Activated naive CD4-positive, alpha-beta T cell treated with anti-CD3 and anti-CD28 coated beads, Interleukin-2, amount 50 U/mL, for 24 hours (primary cell): Measurements from ENCODE around the gene TPX2.
A peak's percentile ranks its signal among the peaks of the same experiment; 100 is the strongest.

Source experiments
- H3K27ac Mint-ChIP-seq: one replicate; pipeline ENCODE4 v1.8.0; 2021; ENCODE audit warnings: mild to moderate bottlenecking, mixed read lengths
- H3K27me3 Mint-ChIP-seq: one replicate; pipeline ENCODE4 v1.8.0; 2021; ENCODE audit warnings: mixed read lengths
- H3K36me3 Mint-ChIP-seq: one replicate; pipeline ENCODE4 v1.8.0; 2021; ENCODE audit warnings: mixed read lengths
- H3K4me1 Mint-ChIP-seq: one replicate; pipeline ENCODE4 v1.8.0; 2021; ENCODE audit warnings: mixed read lengths
- H3K4me3 Mint-ChIP-seq: one replicate; pipeline ENCODE4 v1.8.0; 2021; ENCODE audit warnings: mild to moderate bottlenecking, mixed read lengths
- H3K9me3 Mint-ChIP-seq: one replicate; pipeline ENCODE4 v1.8.0; 2021; ENCODE audit warnings: mixed read lengths

The TPX2 gene

DNA sequence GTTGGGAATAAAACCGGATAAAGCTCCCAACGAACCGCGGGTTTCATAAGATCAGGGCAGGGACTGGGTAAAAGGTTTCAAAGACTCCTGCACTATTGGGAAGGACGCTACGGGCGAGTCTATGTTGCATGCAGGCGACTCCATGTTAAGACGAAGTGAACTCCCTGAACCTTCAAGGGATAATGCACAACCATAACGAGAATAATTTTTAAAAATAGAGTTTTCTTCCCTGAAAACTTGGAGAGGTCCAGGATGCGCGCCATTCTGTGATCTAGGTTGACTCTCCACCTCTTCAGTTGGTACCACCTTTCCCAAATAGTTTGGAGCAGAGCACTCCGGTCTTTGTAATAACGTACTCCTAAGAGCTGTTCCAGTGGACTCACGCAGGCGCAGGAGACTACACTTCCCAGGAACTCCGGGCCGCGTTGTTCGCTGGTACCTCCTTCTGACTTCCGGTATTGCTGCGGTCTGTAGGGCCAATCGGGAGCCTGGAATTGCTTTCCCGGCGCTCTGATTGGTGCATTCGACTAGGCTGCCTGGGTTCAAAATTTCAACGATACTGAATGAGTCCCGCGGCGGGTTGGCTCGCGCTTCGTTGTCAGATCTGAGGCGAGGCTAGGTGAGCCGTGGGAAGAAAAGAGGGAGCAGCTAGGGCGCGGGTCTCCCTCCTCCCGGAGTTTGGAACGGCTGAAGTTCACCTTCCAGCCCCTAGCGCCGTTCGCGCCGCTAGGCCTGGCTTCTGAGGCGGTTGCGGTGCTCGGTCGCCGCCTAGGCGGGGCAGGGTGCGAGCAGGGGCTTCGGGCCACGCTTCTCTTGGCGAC lies at the start of gene TPX2:
Gene TPX2, plus strand, starts transcription at position 562 of the 821 bp plus-strand sequence. CDS start 18,187 bp downstream, outside the sequence.
- Mint-ChIP-seq H3K36me3 (no peaks in the 10 kb centered on the region), H3K4me3 (no peak within 1 kb of the TSS), H3K4me1 (no peaks in the 10 kb centered on the region), H3K9me3 (no peaks in the 10 kb centered on the region), H3K27ac (no peak within 1 kb of the TSS), H3K27me3 (no peaks in the 10 kb centered on the region)

DNA sequence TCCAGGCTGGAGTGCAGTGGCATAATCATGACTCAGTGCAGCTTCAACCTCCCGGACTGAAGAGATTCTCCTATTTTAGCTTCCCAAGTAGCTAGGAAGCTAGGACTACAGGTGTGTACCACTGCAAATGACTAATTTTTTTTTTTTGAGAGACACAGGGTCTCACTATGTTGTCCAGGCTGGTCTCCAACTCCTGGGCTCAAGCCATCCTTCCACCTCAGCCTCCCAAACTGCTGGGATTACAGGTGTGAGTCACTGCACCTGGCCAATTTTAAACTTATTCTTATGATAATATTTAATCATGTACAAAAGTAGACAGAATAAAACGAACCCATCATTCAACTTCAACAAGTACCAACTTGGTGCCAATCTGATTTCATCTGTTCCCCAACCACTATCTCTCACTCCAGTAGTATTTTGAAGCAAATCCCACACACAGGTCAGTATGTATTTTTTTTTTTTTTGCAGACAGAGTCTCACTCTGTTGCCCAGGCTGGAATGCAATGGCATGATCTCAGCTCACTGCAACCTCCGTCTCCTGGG lies 48.9 kb upstream of the TPX2 start:
- Mint-ChIP-seq H3K4me3 (no peak overlapping the region), H3K27me3 (no peaks in the 10 kb centered on the region), H3K4me1 (peaks cover 59% of the 10 kb centered on the region), H3K27ac (no peak overlapping the region), H3K36me3 (peaks cover 21% of the 10 kb centered on the region), H3K9me3 (no peaks in the 10 kb centered on the region)

- H3K9me3 Mint-ChIP-seq, result no peaks in the 10 kb centered on the region
These were observed 47.3 kb upstream of the TPX2 start for GRCh38 chr20:31691646-31692275.

GRCh38 chr20:31693402-31693801 lies 45.7 kb upstream of the TPX2 start:
- Mint-ChIP-seq H3K4me1 (peaks cover 52% of the 10 kb centered on the region), H3K27ac (no peak overlapping the region), H3K4me3 (no peak overlapping the region), H3K9me3 (no peaks in the 10 kb centered on the region), H3K27me3 (no peaks in the 10 kb centered on the region), H3K36me3 (peaks cover 15% of the 10 kb centered on the region)

More at GRCh38 chr20:31691646-31692275, 47.3 kb upstream of the TPX2 start:
- H3K27me3 Mint-ChIP-seq, result no peaks in the 10 kb centered on the region
- peaks cover 52% of the 10 kb centered on the region for H3K4me1 Mint-ChIP-seq
- H3K36me3 Mint-ChIP-seq, result peaks cover 19% of the 10 kb centered on the region
- H3K27ac Mint-ChIP-seq, result peak overlapping the region; percentile 41
- H3K4me3 Mint-ChIP-seq, result peak overlapping the region; percentile 2

GRCh38 chr20:31693987-31694661 lies 45.0 kb upstream of the TPX2 start:
- Mint-ChIP-seq H3K9me3 (no peaks in the 10 kb centered on the region), H3K4me1 (peaks cover 53% of the 10 kb centered on the region), H3K27me3 (no peaks in the 10 kb centered on the region), H3K27ac (peak overlapping the region; percentile 57), H3K4me3 (no peak overlapping the region), H3K36me3 (peaks cover 14% of the 10 kb centered on the region)

- Mint-ChIP-seq H3K4me1 (peaks cover 62% of the 10 kb centered on the region), H3K36me3 (peaks cover 14% of the 10 kb centered on the region), H3K27ac (peak overlapping the region; percentile 94), H3K4me3 (peak overlapping the region; percentile 2), H3K27me3 (no peaks in the 10 kb centered on the region), H3K9me3 (no peaks in the 10 kb centered on the region)
These were observed 44.1 kb upstream of the TPX2 start for GRCh38 chr20:31694842-31695593.

DNA sequence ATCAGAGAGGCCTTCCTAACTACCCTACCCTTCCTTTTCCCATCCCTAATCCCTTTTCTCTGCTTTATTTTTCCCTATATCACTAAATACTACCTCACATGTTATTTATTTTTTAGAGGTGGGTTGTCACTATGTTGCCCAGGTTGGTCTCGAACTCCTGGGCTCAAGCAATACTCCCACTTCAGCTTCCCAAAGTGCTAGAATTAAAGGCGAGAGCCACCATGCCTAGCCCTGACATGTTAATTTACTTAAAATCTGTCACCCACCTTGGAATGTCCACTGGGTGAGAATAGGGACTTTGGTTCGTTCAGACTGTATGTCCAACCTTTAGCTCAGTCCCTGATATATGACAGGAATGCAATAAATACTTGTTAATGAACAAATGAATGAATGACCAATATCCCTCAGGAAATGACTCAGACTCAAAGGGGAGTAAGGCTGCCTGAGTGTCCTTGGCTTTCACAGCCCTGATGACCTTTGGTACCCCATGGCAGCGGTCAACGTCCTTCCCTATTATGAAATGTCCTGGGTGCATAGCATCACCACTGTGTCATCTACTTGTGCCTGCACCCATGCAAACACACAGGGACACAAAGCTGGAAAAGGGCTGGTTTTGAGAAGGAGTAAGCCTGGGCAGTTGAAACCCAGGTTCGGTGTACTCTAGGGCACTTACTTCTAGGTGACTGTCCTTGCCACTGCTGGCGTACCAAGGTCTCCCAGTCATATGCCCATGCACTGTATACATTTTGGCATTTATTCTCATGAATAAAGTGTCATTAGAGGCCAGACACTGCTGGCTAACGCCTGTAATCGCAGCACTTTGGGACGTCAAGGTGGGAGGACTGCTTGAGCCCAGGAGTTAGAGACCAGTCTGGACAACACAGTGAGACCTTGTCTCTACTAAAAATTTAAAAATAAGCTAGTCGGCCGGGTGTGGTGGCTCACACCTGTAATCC lies 43.0 kb upstream of the TPX2 start:
- H3K9me3 Mint-ChIP-seq, result no peaks in the 10 kb centered on the region
- H3K27ac Mint-ChIP-seq, result peak overlapping the region; percentile 94
- H3K27me3 Mint-ChIP-seq, result no peaks in the 10 kb centered on the region
- H3K4me3 Mint-ChIP-seq, result no peak overlapping the region
- peaks cover 64% of the 10 kb centered on the region for H3K4me1 Mint-ChIP-seq
- peaks cover 13% of the 10 kb centered on the region for H3K36me3 Mint-ChIP-seq

DNA sequence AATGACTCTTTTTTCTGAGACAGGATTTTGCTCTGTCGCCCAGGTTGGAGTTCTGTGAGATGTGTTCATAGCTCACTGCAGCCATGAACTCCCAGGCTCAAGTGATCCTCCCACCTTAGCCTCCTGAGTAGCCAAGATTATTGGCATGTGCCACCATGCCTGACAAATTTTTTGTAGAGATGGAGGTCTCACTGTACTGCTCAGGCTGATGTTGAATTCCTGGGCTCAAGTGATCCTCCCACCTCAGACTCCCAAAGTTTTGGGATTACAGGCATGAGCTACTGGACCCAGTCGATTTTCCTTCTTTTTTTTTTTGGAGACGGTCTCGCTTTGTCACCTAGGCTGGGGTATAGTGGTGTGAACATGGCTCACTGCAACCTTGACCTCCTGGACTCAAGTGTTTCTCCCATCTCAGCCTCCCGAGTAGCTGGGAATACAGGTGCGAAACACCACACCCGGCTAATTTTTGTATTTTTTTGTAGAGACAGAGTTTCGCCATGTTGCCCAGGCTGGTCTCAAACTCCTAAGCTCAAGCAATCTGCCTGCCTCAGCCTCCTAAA lies 40.8 kb upstream of the TPX2 start:
- H3K27me3 Mint-ChIP-seq, result no peaks in the 10 kb centered on the region
- H3K4me1 Mint-ChIP-seq, result peaks cover 61% of the 10 kb centered on the region
- H3K9me3 Mint-ChIP-seq, result no peaks in the 10 kb centered on the region
- peaks cover 15% of the 10 kb centered on the region for H3K36me3 Mint-ChIP-seq
- H3K27ac Mint-ChIP-seq, result no peak overlapping the region
- H3K4me3 Mint-ChIP-seq, result no peak overlapping the region

DNA sequence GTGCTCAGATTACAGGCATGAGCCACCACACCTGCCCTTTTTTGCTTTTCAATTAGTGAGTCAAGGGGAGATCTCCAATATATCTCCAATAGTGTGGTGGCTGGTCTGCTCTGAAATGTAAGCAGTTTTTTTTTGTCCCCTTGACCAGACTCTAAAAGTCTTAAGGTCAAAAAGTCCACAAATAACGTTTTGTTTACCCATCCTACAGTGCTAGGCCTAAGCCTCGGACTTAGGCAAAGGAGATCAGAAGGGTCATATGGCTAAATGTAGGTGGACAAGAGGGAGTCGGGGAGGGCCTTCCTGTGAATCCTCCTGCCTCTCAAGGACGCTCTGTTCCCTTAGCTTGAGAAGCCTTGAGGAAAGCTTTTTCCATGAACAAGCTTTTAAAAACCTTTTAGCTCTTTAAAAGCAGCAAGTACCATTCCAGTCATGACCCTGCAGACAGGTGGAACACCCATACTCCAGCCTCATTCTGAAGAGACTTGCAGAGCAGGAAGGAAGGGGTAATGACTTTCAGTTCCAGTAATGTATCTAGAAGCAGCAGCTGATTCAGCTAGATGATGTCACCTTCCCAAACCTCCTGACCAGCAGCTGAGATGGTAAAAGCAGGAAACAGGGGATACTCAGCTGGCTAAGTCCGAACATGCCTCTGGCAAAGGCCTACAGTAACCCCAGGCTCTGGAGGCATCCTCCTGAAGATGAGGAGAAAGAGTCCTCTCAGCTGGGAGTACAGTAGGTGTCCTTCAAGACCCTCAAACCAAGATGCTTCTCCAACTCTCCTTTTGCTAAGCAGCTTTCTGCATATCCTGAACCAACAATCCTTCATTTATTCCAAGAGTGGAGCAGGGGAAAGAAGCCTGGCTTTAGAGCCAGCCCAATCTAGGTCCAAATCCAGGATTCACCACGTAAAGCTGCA lies 40.0 kb upstream of the TPX2 start:
- no peak overlapping the region for H3K27ac Mint-ChIP-seq
- H3K4me1 Mint-ChIP-seq, result peaks cover 59% of the 10 kb centered on the region
- no peaks in the 10 kb centered on the region for H3K27me3 Mint-ChIP-seq
- H3K36me3 Mint-ChIP-seq, result peaks cover 15% of the 10 kb centered on the region
- H3K9me3 Mint-ChIP-seq, result no peaks in the 10 kb centered on the region
- peak overlapping the region; percentile 23 for H3K4me3 Mint-ChIP-seq

GRCh38 chr20:31699801-31700728 lies 39.0 kb upstream of the TPX2 start:
- no peaks in the 10 kb centered on the region for H3K9me3 Mint-ChIP-seq
- no peak overlapping the region for H3K27ac Mint-ChIP-seq
- H3K27me3 Mint-ChIP-seq, result no peaks in the 10 kb centered on the region
- no peak overlapping the region for H3K4me3 Mint-ChIP-seq
- H3K36me3 Mint-ChIP-seq, result peaks cover 15% of the 10 kb centered on the region
- peaks cover 58% of the 10 kb centered on the region for H3K4me1 Mint-ChIP-seq

DNA sequence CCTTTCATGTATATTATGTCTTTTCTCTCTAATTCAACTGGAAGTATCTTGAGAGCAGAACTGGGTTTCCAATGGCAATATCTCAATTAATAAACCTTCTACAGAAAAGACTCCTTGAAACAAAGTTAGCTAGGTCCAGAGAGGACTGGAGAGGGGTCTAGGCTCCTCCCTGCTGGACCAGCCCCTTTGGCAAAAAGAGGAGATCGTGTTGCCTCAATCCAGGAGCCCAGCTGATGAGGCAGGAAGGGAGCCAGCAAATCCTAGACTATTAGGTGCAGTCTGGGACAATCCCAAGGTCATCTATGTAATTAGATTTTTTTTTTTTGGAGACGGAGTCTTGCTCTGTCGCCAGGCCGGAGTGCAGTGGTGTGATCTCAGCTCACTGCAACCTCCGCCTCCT lies 38.3 kb upstream of the TPX2 start:
- Mint-ChIP-seq H3K9me3 (no peaks in the 10 kb centered on the region), H3K27ac (no peak overlapping the region), H3K36me3 (peaks cover 17% of the 10 kb centered on the region), H3K27me3 (no peaks in the 10 kb centered on the region), H3K4me3 (no peak overlapping the region), H3K4me1 (peaks cover 57% of the 10 kb centered on the region)

GRCh38 chr20:31701591-31701990 lies 37.5 kb upstream of the TPX2 start:
- Mint-ChIP-seq H3K27ac (peak overlapping the region; percentile 65), H3K27me3 (no peaks in the 10 kb centered on the region), H3K4me1 (peaks cover 63% of the 10 kb centered on the region), H3K4me3 (peak overlapping the region; percentile 52), H3K36me3 (peaks cover 18% of the 10 kb centered on the region), H3K9me3 (no peaks in the 10 kb centered on the region)
